Measurements from ENCODE around the gene LAMP2. TPM values are rescaled to one million over a fixed set of nuclear protein-coding genes. Genes with fewer than 3 reads are reported as not detected.
"Not testable (repeated sequence)": the region's sequence is repeated elsewhere in the genome, so short reads cannot be mapped to it uniquely, and the experiment has no call there.

Gene LAMP2
- total RNA-seq, result 100 to 1,000 TPM in 1 of 2 donors, 10 to 100 TPM in 1; 71.8 to 101 TPM
- polyA plus RNA-seq, result 10 to 100 TPM; 35.8 to 40.8 TPM
- long read RNA-seq, donor 1, full-length matches to known transcripts, result 176 of 201 reads
- long read RNA-seq, donor 1, partial matches to known transcripts, result 8 of 201 reads
- long read RNA-seq, donor 1, other reads (novel, unspliced or antisense), result 17 of 201 reads
- long read RNA-seq, donor 2, full-length matches to known transcripts, result 105 of 120 reads
- long read RNA-seq, donor 2, partial matches to known transcripts, result 10 of 120 reads
- long read RNA-seq, donor 2, other reads (novel, unspliced or antisense), result 5 of 120 reads

DNA sequence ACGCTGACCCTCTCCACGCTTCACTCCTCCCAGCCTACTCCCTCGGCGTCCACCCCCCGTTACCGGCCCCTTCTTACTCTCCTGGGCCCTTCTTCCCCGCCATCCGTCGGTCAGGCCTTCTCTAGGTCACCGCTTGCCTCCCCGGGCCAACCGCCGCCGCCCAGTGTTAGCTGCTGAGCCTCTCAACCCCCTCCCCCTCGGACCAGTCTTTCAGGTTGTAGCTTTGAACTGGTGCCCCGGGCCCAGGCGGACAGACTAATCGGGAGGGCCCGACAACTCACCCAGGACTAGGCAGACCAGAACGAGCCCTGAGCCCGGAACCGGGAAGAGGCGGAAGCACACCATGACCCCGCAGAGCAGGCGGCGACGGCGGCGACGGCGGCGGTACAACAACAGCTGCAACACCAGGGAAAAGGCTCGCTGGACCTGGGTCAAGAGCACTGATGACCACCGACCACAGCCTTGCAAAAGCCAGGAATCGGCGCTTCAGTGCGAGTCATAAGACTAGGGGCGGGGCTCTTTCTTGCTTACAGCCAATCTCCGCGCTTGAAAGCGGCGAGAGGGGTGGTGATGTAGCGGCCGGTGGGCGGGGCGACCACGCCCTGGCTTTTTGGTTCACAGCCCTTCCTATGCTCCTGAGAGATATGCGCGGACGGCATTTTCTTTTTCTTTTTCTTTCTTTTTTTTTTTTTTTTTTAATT lies at the start of gene LAMP2:
Gene LAMP2, minus strand, starts transcription at position 472 of the 701 bp plus-strand sequence. Its CDS starts 127 bp downstream, at position 345.
- 0 to 28% methylated on average over 50 of the region's 50 CpGs for WGBS, 2 donors
- peak within 1 kb of the TSS; percentile 21 to 37 for H3K4me3 ChIP-seq (ENCODE audit: low read length in 2 of 2)
- no peaks in the 10 kb centered on the region for H3K9me3 ChIP-seq (ENCODE audit: control insufficient read depth, low read length)
- intact Hi-C loops (cut with DNase I), result loop anchor here in 1 of 2 donors (10.0 kb wide), 1 partner anchor 214 kb away; the partner anchor contains the start of gene ZBTB33
- H3K4me1 ChIP-seq (ENCODE audit: control insufficient read depth in 1 of 2, insufficient read depth in 2 of 2, low read length in 2 of 2), result no peaks in the 10 kb centered on the region
- peak; percentile 93 to 95 for DNase-seq
- no peaks in the 10 kb centered on the region for H3K36me3 ChIP-seq (ENCODE audit: control insufficient read depth in 1 of 2, insufficient read depth in 2 of 2, low read length in 1 of 2)
- ATAC-seq (ENCODE audit: low FRiP score), result peak; percentile 93
- H3K27ac ChIP-seq (ENCODE audit: low read depth in 1 of 2, low read length in 2 of 2), result peak within 1 kb of the TSS in 1 of 2 donors; percentile 91
- H3K27me3 ChIP-seq (ENCODE audit: control insufficient read depth in 1 of 2, insufficient read depth in 2 of 2, low read length in 1 of 2), result peaks cover 0 to 2% of the 10 kb centered on the region in 2 donors

DNA sequence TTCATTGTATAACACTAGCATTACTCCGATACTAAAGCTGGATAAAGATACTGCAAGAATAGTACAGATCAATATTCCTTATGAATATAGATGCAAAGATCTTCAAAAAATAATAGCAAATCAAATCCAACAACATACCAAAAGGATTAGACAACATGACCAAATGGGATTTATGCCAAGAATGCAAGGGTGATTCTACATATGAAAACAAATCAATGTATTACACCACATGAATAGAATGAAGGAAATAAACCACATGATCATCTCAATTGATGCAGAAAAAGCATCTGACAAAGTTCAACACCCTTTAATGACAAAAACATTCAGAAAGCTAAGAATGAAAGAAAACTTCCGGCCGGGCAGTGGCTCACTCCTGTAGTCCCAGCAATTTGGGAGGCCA lies 48.8 kb upstream of the LAMP2 start:
- H3K4me3 ChIP-seq (ENCODE audit: low read length in 2 of 2), result no peak overlapping the region
- intact Hi-C loops (cut with DNase I), result no loop called here
- 87 to 92% methylated on average over 3 of the region's 3 CpGs for WGBS, 2 donors
- ATAC-seq (ENCODE audit: low FRiP score), result no peak
- H3K27me3 ChIP-seq (ENCODE audit: control insufficient read depth in 1 of 2, insufficient read depth in 2 of 2, low read length in 1 of 2), result no peaks in the 10 kb centered on the region
- H3K9me3 ChIP-seq (ENCODE audit: control insufficient read depth, low read length), result no peaks in the 10 kb centered on the region
- no peak for DNase-seq
- no peaks in the 10 kb centered on the region for H3K4me1 ChIP-seq (ENCODE audit: control insufficient read depth in 1 of 2, insufficient read depth in 2 of 2, low read length in 2 of 2)
- no peak overlapping the region for H3K27ac ChIP-seq (ENCODE audit: low read depth in 1 of 2, low read length in 2 of 2)
- no peaks in the 10 kb centered on the region for H3K36me3 ChIP-seq (ENCODE audit: control insufficient read depth in 1 of 2, insufficient read depth in 2 of 2, low read length in 1 of 2)

DNA sequence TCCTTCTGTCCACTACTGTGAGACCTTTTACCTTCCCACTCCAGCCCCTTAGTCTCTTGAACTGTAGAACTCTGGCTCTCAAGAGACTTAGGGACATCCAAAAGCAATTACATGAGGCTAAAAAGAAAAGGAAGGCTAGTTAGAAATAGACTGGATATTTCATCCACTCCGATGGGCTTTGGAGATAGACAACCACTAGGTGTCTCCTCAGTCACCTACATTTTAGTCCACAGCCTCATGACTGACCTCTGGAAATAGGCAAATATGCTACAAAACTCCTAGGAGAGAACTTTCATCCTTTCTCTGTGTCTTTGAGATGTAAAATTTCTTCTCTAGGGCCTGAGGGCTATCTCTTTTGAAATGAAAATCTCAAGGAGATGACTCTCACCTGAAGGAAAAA lies 45.1 kb upstream of the LAMP2 start:
- 28 to 58% methylated on average over 1 of the region's 1 CpG for WGBS, 2 donors
- no peak overlapping the region for H3K27ac ChIP-seq (ENCODE audit: low read depth in 1 of 2, low read length in 2 of 2)
- H3K9me3 ChIP-seq (ENCODE audit: control insufficient read depth, low read length), result no peaks in the 10 kb centered on the region
- DNase-seq (no peak), ATAC-seq (ENCODE audit: low FRiP score) (no peak)
- H3K4me1 ChIP-seq (ENCODE audit: control insufficient read depth in 1 of 2, insufficient read depth in 2 of 2, low read length in 2 of 2), result no peaks in the 10 kb centered on the region
- H3K36me3 ChIP-seq (ENCODE audit: control insufficient read depth in 1 of 2, insufficient read depth in 2 of 2, low read length in 1 of 2), result no peaks in the 10 kb centered on the region
- intact Hi-C loops (cut with DNase I), result no loop called here
- H3K4me3 ChIP-seq (ENCODE audit: low read length in 2 of 2), result no peak overlapping the region
- no peaks in the 10 kb centered on the region for H3K27me3 ChIP-seq (ENCODE audit: control insufficient read depth in 1 of 2, insufficient read depth in 2 of 2, low read length in 1 of 2)

DNA sequence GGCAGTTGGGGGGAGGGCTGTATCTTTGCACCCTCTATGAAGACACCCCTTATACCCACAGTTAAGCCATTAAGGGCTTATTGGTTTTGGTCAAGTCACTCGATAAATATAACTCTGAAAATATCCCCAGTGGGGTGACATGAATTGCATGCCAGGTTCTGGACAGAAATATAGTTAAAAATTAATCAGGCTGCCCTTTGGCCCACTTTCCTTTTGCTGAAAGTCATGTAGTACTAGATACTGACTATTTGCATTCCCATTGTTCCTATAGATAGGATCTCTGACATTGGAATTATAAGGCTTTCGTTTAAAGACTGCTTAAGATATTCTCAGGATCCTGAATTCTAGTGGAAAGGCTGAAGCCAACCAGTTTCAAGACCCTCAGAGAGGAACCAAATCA lies 43.5 kb upstream of the LAMP2 start:
- ATAC-seq (ENCODE audit: low FRiP score) (no peak), DNase-seq (no peak)
- no peak overlapping the region for H3K4me3 ChIP-seq (ENCODE audit: low read length in 2 of 2)
- WGBS, 2 donors, result 63 to 74% methylated on average over 2 of the region's 2 CpGs
- no peaks in the 10 kb centered on the region for H3K4me1 ChIP-seq (ENCODE audit: control insufficient read depth in 1 of 2, insufficient read depth in 2 of 2, low read length in 2 of 2)
- H3K27me3 ChIP-seq (ENCODE audit: control insufficient read depth in 1 of 2, insufficient read depth in 2 of 2, low read length in 1 of 2), result no peaks in the 10 kb centered on the region
- H3K27ac ChIP-seq (ENCODE audit: low read depth in 1 of 2, low read length in 2 of 2), result no peak overlapping the region
- H3K36me3 ChIP-seq (ENCODE audit: control insufficient read depth in 1 of 2, insufficient read depth in 2 of 2, low read length in 1 of 2), result no peaks in the 10 kb centered on the region
- intact Hi-C loops (cut with DNase I), result no loop called here
- H3K9me3 ChIP-seq (ENCODE audit: control insufficient read depth, low read length), result no peaks in the 10 kb centered on the region

DNA sequence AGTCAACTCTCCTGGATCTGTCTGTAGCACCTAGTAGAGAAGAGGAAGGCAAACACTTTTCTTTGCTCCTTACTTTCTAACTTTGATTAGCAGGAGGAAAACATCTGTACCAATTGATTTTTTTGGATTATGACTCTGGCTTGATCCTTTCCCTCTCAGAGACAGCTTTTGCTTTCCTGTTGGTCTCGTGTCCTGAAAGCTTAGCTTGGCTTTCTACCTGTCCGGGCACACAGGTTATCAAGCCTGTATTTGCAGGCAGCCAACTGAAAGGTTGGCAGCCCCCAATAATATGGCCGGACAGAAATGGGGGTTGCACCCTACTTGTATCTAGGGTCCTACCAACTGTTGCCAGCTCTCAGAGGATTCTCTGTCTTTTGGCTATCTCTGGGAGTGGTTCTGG lies 43.1 kb upstream of the LAMP2 start:
- intact Hi-C loops (cut with DNase I), result no loop called here
- no peaks in the 10 kb centered on the region for H3K27me3 ChIP-seq (ENCODE audit: control insufficient read depth in 1 of 2, insufficient read depth in 2 of 2, low read length in 1 of 2)
- H3K4me1 ChIP-seq (ENCODE audit: control insufficient read depth in 1 of 2, insufficient read depth in 2 of 2, low read length in 2 of 2), result no peaks in the 10 kb centered on the region
- H3K4me3 ChIP-seq (ENCODE audit: low read length in 2 of 2), result no peak overlapping the region
- H3K27ac ChIP-seq (ENCODE audit: low read depth in 1 of 2, low read length in 2 of 2), result no peak overlapping the region
- ATAC-seq (ENCODE audit: low FRiP score) (no peak), DNase-seq (no peak)
- no peaks in the 10 kb centered on the region for H3K36me3 ChIP-seq (ENCODE audit: control insufficient read depth in 1 of 2, insufficient read depth in 2 of 2, low read length in 1 of 2)
- WGBS, 2 donors, result 74 to 89% methylated on average over 3 of the region's 3 CpGs
- H3K9me3 ChIP-seq (ENCODE audit: control insufficient read depth, low read length), result no peaks in the 10 kb centered on the region

DNA sequence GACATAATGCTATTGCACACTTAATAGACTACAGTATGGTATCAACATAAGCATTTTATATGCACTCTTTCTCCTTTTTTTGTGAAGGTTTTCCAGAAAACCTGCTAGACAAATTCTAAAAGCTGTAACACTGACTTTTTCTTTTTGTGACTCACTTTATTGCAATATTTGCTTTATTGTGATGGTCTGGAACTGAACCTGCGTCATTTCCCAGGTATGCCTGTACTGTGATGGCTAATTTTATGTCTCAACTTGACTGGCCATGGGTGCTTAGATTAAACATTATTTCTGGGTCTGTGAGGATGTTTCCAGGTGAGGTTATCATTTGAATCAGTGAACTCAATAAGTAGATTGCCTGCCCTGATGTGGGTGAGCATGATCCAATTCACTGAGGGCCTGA lies 35.5 kb upstream of the LAMP2 start:
- no peaks in the 10 kb centered on the region for H3K4me1 ChIP-seq (ENCODE audit: control insufficient read depth in 1 of 2, insufficient read depth in 2 of 2, low read length in 2 of 2)
- no peaks in the 10 kb centered on the region for H3K27me3 ChIP-seq (ENCODE audit: control insufficient read depth in 1 of 2, insufficient read depth in 2 of 2, low read length in 1 of 2)
- H3K27ac ChIP-seq (ENCODE audit: low read depth in 1 of 2, low read length in 2 of 2), result no peak overlapping the region
- ATAC-seq (ENCODE audit: low FRiP score) (no peak), DNase-seq (no peak)
- H3K36me3 ChIP-seq (ENCODE audit: control insufficient read depth in 1 of 2, insufficient read depth in 2 of 2, low read length in 1 of 2), result no peaks in the 10 kb centered on the region
- intact Hi-C loops (cut with DNase I), result no loop called here
- H3K4me3 ChIP-seq (ENCODE audit: low read length in 2 of 2), result no peak overlapping the region
- 48 to 89% methylated on average over 1 of the region's 1 CpG for WGBS, 2 donors
- H3K9me3 ChIP-seq (ENCODE audit: control insufficient read depth, low read length), result no peaks in the 10 kb centered on the region

DNA sequence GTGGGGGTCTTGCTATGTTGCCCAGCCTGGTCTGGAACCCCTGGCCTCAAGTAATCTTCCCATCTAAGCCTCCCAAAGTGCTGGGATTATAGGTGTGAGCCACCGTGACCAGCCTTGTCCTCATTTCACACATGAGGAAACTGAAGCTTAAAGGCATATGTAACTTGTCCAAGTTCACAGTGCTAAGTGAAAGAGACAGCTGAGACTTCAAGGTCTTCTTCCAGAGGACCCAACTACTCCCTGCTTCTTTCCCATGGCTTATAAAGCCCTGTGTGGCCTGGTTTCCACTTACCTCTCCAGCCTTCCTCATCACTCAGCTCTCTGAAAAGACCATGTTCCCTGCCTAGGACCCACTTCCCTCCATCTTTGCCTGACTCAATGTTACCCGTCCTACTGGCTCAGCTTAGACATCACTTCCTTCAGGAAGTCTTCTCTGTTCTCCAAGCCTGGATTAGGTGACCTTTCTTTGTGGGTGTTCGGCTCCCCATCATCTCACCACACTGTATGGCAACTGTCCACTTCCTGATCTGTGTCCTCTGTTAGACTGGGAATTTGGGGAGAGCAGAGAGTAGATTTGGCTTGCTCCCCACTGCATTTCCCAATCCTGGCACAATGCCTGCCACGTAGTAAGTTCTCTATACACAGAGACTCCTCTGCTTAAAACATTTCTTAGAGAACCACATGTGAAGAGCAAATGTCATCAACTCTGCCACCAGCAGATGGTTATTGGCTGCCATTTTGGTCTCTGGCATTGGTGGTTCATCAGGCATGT lies 30.4 kb upstream of the LAMP2 start:
- H3K4me3 ChIP-seq (ENCODE audit: low read length in 2 of 2), result no peak overlapping the region
- no peaks in the 10 kb centered on the region for H3K27me3 ChIP-seq (ENCODE audit: control insufficient read depth in 1 of 2, insufficient read depth in 2 of 2, low read length in 1 of 2)
- WGBS, 2 donors, result 56 to 65% methylated on average over 4 of the region's 4 CpGs
- intact Hi-C loops (cut with DNase I), result no loop called here
- no peak for DNase-seq
- no peak overlapping the region for H3K27ac ChIP-seq (ENCODE audit: low read depth in 1 of 2, low read length in 2 of 2)
- no peaks in the 10 kb centered on the region for H3K36me3 ChIP-seq (ENCODE audit: control insufficient read depth in 1 of 2, insufficient read depth in 2 of 2, low read length in 1 of 2)
- no peak for ATAC-seq (ENCODE audit: low FRiP score)
- no peaks in the 10 kb centered on the region for H3K4me1 ChIP-seq (ENCODE audit: control insufficient read depth in 1 of 2, insufficient read depth in 2 of 2, low read length in 2 of 2)
- no peaks in the 10 kb centered on the region for H3K9me3 ChIP-seq (ENCODE audit: control insufficient read depth, low read length)

DNA sequence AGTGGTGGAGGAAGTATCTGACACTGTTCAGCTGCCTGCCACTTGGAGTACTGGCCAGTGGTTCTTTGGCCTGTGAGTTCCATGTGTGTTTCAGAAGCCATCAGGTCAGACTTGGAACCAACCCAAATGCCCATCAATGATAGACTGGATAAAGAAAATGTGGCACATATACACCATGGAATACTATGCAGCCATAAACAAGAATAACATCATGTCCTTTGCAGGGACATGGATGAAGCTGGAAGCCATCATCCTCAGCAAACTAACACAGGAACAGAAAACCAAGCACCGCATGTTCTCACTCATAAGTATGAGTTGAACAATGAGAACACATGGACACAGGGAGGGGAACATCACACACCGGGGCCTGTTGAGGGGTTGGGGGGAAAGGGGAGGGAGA lies 21.0 kb upstream of the LAMP2 start:
- 94 to 100% methylated on average over 2 of the region's 2 CpGs for WGBS, 2 donors
- H3K27ac ChIP-seq (ENCODE audit: low read depth in 1 of 2, low read length in 2 of 2); H3K4me1 ChIP-seq (ENCODE audit: control insufficient read depth in 1 of 2, insufficient read depth in 2 of 2, low read length in 2 of 2); H3K4me3 ChIP-seq (ENCODE audit: low read length in 2 of 2); DNase-seq; intact Hi-C loops (cut with DNase I); ATAC-seq (ENCODE audit: low FRiP score); H3K9me3 ChIP-seq (ENCODE audit: control insufficient read depth, low read length); H3K36me3 ChIP-seq (ENCODE audit: control insufficient read depth in 1 of 2, insufficient read depth in 2 of 2, low read length in 1 of 2); H3K27me3 ChIP-seq (ENCODE audit: control insufficient read depth in 1 of 2, insufficient read depth in 2 of 2, low read length in 1 of 2): not testable (repeated sequence)

Data from aorta (tissue), 5 donors.